OCI-LY7 (cell line): ENCODE measurements around the gene SLC41A1. TPM values are rescaled to one million over a fixed set of nuclear protein-coding genes. Genes with fewer than 3 reads are reported as not detected.

Experiments
- BruUV-seq: library from RNA; stranded (reverse); fragments of 400-500 nt; replicated peaks from 2 replicates; lab custom pipeline; 2021; lab: Mats Ljungman, UMichigan
- CTCF ChIA-PET: fragments of 300-600 bp; sonication (Branson Sonifier 250); formaldehyde crosslinking; loops from one replicate; lab custom pipeline; 2022; ENCODE audit warnings: antibody characterized with exemption; ENCODE audit not compliant: unreplicated experiment; lab: Charles Lee
- POLR2A ChIA-PET: fragments of 300-600 bp; sonication (Branson Sonifier 250); formaldehyde crosslinking; loops from one replicate; lab custom pipeline; 2022; ENCODE audit warnings: antibody characterized with exemption; lab: Charles Lee
- DNase-seq: peaks from one replicate; pipeline ENCODE4 v3.0.0-alpha.2; 2015; ENCODE audit warnings: low spot score
- H2AFZ ChIP-seq: fragments of 200-600 bp; sonication (generic), shearing (Covaris generic); 2 replicates; pipeline ENCODE4 v1.6.1; 2014; ENCODE audit warnings: mild to moderate bottlenecking, antibody characterized with exemption, low read length, moderate library complexity
- H3K27ac ChIP-seq: fragments of 200-600 bp; sonication (generic); 2 replicates; pipeline ENCODE4 v1.5.1; 2014; ENCODE audit warnings: mixed run types, low read depth, mild to moderate bottlenecking, moderate library complexity, low read length, inconsistent platforms; ENCODE audit not compliant: poor library complexity, severe bottlenecking
- H3K36me3 ChIP-seq: fragments of 200-600 bp; sonication (generic); 2 replicates; pipeline ENCODE4 v1.6.1; 2014; ENCODE audit warnings: mild to moderate bottlenecking, antibody characterized with exemption, low read length, moderate library complexity, mixed read lengths; ENCODE audit not compliant: insufficient read depth
- H3K4me1 ChIP-seq: fragments of 200-600 bp; sonication (generic); 2 replicates; pipeline ENCODE4 v1.5.1; 2014; ENCODE audit warnings: mild to moderate bottlenecking, low read length; ENCODE audit not compliant: insufficient read depth, poor library complexity, severe bottlenecking
- H3K4me2 ChIP-seq: fragments of 200-600 bp; sonication (generic); 2 replicates; pipeline ENCODE4 v1.6.1; 2014; ENCODE audit warnings: mild to moderate bottlenecking, low read length
- H3K4me3 ChIP-seq: fragments of 200-600 bp; sonication (generic); 2 replicates; pipeline ENCODE4 v1.5.1; 2014; ENCODE audit warnings: mild to moderate bottlenecking, low read depth, low read length; ENCODE audit not compliant: poor library complexity, severe bottlenecking
- H3K79me2 ChIP-seq: fragments of 200-600 bp; sonication (generic); 2 replicates; pipeline ENCODE4 v1.6.1; 2016; ENCODE audit warnings: low read depth, mild to moderate bottlenecking, low read length, moderate library complexity, mixed read lengths; ENCODE audit not compliant: insufficient read depth
- H3K9me2 ChIP-seq: fragments of 200-600 bp; sonication (generic); 2 replicates; pipeline ENCODE4 v1.6.1; 2016; ENCODE audit warnings: mild to moderate bottlenecking, low read length, mixed read lengths; ENCODE audit not compliant: insufficient read depth
- H3K9me3 ChIP-seq: fragments of 200-600 bp; sonication (generic); 2 replicates; pipeline ENCODE4 v1.6.1; 2014; ENCODE audit warnings: mild to moderate bottlenecking, mixed run types, low read length, mixed read lengths
- H4K20me1 ChIP-seq: fragments of 200-600 bp; sonication (generic); 2 replicates; pipeline ENCODE4 v1.6.1; 2014; ENCODE audit warnings: mild to moderate bottlenecking, antibody characterized with exemption, low read length, moderate library complexity, mixed read lengths; ENCODE audit not compliant: insufficient read depth
- EZH2phosphoT487 ChIP-seq: fragments of 200-600 bp; sonication (generic); IDR thresholded peaks from 2 replicates; pipeline ENCODE4 v1.6.1; 2018; ENCODE audit warnings: low read depth, borderline replicate concordance, mild to moderate bottlenecking, mixed run types, antibody characterized with exemption, low read length, moderate library complexity, mixed read lengths
- intact Hi-C: fragments of 100-400 bp; cut with micrococcal nuclease; formaldehyde crosslinking; loops from one replicate; pipeline ENCODE4 v1.10.0; 2022; ENCODE audit not compliant: unreplicated experiment
- total RNA-seq, 2 experiments: library from RNA; depleted of rRNA in 1 of 2; stranded (reverse); fragments of >200 nt in 1 of 2; shearing (Covaris generic) in 1 of 2; gene quantifications; 2 replicates each; pipeline ENCODE4 v1.2.3, GENCODE V29; 2014 to 2022
- TF ChIP-seq, protein P1 (sequence below): fragments of 200-600 bp; sonication (generic); conservative IDR thresholded peaks from 2 replicates; pipeline ENCODE4 v1.5.1; 2014; ENCODE audit warnings: mild to moderate bottlenecking, antibody characterized with exemption, low read length, moderate library complexity, mixed read lengths

Gene SLC41A1
- total RNA-seq, 2 experiments from 2014 or later = 3.2 to 8.2 TPM

DNA sequence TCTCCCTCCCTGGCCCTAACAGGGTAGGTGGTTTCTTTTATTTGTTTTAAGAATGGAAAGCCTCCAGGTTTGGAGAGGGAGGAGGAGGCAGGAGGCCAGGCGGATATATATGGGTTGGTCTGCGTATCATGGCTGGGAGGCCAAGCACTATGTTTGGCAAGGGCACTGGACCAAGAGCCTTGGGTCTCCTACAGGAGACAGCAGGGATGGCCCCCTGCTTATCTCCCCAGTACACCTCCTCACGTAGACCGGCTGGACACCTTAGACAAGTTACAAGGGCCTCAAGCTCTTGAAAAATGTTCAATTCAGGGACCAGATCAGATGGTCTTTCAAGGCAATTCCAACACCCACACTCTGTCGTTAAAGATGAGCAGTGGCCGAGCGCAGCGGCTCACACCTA is 10.9 kb downstream of the SLC41A1 start:
- Histone ChIP-seq H3K36me3 (no peaks in the 10 kb centered on the region), H3K9me2 (no peaks in the 10 kb centered on the region), H3K4me1 (no peaks in the 10 kb centered on the region), H2AFZ (no peak overlapping the region), H3K4me2 (no peak overlapping the region), H4K20me1 (no peaks in the 10 kb centered on the region), H3K27ac (no peak overlapping the region), H3K9me3 (no peaks in the 10 kb centered on the region), H3K4me3 (no peak overlapping the region), H3K79me2 (no peaks in the 10 kb centered on the region)
- no peak for DNase-seq
- intact Hi-C loops = no loop called here
- CTCF ChIA-PET = no interaction called here
- no TSS peak for BruUV-seq
- TF ChIP-seq EZH2phosphoT487 = no peak
- TF ChIP-seq, protein P1, sequence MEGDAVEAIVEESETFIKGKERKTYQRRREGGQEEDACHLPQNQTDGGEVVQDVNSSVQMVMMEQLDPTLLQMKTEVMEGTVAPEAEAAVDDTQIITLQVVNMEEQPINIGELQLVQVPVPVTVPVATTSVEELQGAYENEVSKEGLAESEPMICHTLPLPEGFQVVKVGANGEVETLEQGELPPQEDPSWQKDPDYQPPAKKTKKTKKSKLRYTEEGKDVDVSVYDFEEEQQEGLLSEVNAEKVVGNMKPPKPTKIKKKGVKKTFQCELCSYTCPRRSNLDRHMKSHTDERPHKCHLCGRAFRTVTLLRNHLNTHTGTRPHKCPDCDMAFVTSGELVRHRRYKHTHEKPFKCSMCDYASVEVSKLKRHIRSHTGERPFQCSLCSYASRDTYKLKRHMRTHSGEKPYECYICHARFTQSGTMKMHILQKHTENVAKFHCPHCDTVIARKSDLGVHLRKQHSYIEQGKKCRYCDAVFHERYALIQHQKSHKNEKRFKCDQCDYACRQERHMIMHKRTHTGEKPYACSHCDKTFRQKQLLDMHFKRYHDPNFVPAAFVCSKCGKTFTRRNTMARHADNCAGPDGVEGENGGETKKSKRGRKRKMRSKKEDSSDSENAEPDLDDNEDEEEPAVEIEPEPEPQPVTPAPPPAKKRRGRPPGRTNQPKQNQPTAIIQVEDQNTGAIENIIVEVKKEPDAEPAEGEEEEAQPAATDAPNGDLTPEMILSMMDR = no peak
- POLR2A ChIA-PET = interaction anchor here (0.6 kb wide), 1 partner anchor 14 kb away, joined by 3 read pairs; no protein-coding TSS in a partner anchor

DNA sequence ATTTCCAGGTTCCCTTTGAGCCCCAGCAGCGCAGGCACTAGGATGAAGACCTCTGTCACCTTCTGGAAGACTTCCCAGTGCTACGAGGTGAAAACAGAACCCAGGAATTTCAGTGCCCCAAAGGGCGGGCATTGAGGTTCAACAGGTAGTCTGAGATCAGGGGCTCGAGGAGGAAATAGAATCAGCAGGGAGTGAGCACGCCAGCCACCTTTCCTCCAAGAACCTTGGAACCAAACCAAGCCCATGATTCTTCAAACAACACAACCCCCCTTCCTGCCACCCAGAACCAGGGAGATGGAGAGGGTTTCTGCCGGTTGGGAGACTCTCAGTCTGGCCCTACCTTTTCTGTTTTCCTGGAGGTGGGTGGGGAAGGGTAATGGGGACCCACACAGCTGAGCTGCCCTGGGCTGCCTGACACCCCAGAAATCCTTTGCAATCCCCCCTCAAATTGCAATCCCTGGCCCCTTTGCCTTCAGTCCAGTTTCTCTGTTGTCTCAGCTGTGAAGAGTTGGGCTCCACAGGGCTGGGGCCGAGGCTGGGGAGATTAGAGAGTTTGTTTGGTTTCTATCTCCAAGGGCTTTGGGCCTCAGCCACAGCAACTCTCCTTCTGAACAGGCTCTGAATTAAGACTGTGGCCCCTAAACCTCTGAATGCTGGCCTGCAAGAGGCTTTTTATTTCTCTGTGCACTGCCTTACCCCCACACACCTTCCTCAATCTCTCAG is 11.9 kb downstream of the SLC41A1 start:
- Histone ChIP-seq H3K27ac (no peak overlapping the region), H3K36me3 (no peaks in the 10 kb centered on the region), H2AFZ (no peak overlapping the region), H3K4me1 (no peaks in the 10 kb centered on the region), H3K4me2 (no peak overlapping the region), H4K20me1 (no peaks in the 10 kb centered on the region), H3K9me3 (no peaks in the 10 kb centered on the region), H3K9me2 (no peaks in the 10 kb centered on the region), H3K79me2 (no peaks in the 10 kb centered on the region), H3K4me3 (no peak overlapping the region)
- no peak for TF ChIP-seq EZH2phosphoT487
- TF ChIP-seq, protein P1 = no peak
- ChIA-PET POLR2A (interaction anchor here (0.6 kb wide), 1 partner anchor 13 kb away, joined by 3 read pairs; no protein-coding TSS in a partner anchor), CTCF (no interaction called here)
- BruUV-seq = no TSS peak
- no peak for DNase-seq
- intact Hi-C loops = no loop called here

DNA sequence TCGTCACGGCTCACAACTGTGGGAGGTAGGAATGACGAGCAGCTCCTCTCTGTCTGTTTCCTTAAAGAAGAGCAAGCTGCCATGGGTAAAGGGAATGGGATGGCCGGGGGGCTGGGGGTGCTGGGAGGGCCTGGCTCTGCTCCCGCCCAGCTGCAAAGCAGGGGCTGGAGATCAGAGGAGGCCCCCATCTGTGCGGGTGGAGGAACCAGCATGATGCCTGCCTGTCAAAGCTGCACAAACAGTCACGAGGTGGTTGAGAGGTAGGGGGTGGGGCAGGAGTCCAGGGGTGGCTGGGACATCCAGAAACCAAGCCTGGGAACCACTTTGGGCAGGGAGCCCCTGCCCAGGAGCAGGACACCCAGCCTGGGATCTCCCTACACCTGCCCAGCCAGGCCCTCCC is 12.6 kb downstream of the SLC41A1 start:
- Histone ChIP-seq H3K36me3 (no peaks in the 10 kb centered on the region), H3K9me3 (no peaks in the 10 kb centered on the region), H3K27ac (no peak overlapping the region), H2AFZ (no peak overlapping the region), H3K4me3 (no peak overlapping the region), H3K9me2 (no peaks in the 10 kb centered on the region), H3K4me1 (no peaks in the 10 kb centered on the region), H4K20me1 (no peaks in the 10 kb centered on the region), H3K79me2 (no peaks in the 10 kb centered on the region), H3K4me2 (no peak overlapping the region)
- DNase-seq = no peak
- TF ChIP-seq, protein P1 = no peak
- TF ChIP-seq EZH2phosphoT487 = no peak
- intact Hi-C loops = no loop called here
- CTCF ChIA-PET = no interaction called here
- POLR2A ChIA-PET = no interaction called here
- BruUV-seq = no TSS peak
